Measurements from ENCODE around the gene TCF7. TPM values are rescaled to one million over a fixed set of nuclear protein-coding genes. Genes with fewer than 3 reads are reported as not detected.

The TCF7 gene
- total RNA-seq, 2 experiments from 2014 or later = 0.97 to 1.1 TPM

- Histone ChIP-seq H2AFZ (ENCODE audit: low read length) (no peak overlapping the region), H3K4me2 (ENCODE audit: low read length) (no peak overlapping the region), H3K4me1 (ENCODE audit: insufficient read depth, low read length, poor library complexity, severe bottlenecking) (peaks cover 15% of the 10 kb centered on the region), H3K79me2 (ENCODE audit: insufficient read depth, low read depth, low read length) (no peaks in the 10 kb centered on the region), H3K9me3 (ENCODE audit: low read length) (no peaks in the 10 kb centered on the region), H4K20me1 (ENCODE audit: insufficient read depth, low read length) (no peaks in the 10 kb centered on the region), H3K27ac (ENCODE audit: low read depth, low read length, poor library complexity, severe bottlenecking) (no peak overlapping the region), H3K9me2 (ENCODE audit: insufficient read depth, low read length) (no peaks in the 10 kb centered on the region), H3K4me3 (ENCODE audit: low read depth, low read length, poor library complexity, severe bottlenecking) (no peak overlapping the region), H3K36me3 (ENCODE audit: insufficient read depth, low read length) (peaks cover 41% of the 10 kb centered on the region)
- no peak for DNase-seq (ENCODE audit: low spot score)
- ChIA-PET CTCF (ENCODE audit: unreplicated experiment) (interaction anchor here (1.3 to 4.2 kb wide), 3 partner anchors 28 to 99 kb away, joined by 3 to 18 read pairs (median 4); no protein-coding TSS in a partner anchor), POLR2A (no interaction called here)
- TF ChIP-seq, protein P1, sequence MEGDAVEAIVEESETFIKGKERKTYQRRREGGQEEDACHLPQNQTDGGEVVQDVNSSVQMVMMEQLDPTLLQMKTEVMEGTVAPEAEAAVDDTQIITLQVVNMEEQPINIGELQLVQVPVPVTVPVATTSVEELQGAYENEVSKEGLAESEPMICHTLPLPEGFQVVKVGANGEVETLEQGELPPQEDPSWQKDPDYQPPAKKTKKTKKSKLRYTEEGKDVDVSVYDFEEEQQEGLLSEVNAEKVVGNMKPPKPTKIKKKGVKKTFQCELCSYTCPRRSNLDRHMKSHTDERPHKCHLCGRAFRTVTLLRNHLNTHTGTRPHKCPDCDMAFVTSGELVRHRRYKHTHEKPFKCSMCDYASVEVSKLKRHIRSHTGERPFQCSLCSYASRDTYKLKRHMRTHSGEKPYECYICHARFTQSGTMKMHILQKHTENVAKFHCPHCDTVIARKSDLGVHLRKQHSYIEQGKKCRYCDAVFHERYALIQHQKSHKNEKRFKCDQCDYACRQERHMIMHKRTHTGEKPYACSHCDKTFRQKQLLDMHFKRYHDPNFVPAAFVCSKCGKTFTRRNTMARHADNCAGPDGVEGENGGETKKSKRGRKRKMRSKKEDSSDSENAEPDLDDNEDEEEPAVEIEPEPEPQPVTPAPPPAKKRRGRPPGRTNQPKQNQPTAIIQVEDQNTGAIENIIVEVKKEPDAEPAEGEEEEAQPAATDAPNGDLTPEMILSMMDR (conservative IDR thresholded peaks at IDR 0.05; ENCODE audit: low read length) = no peak
- no peak for TF ChIP-seq EZH2phosphoT487 (IDR thresholded peaks at IDR 0.05; ENCODE audit: borderline replicate concordance, low read depth, low read length)
- intact Hi-C loops (cut with micrococcal nuclease; ENCODE audit: unreplicated experiment) = no loop called here
- BruUV-seq (replicated peaks) = no TSS peak
Measured at GRCh38 chr5:134139377-134139851, 24.9 kb downstream of the TCF7 start.

- Histone ChIP-seq H3K36me3 (ENCODE audit: insufficient read depth, low read length) (peaks cover 44% of the 10 kb centered on the region), H4K20me1 (ENCODE audit: insufficient read depth, low read length) (no peaks in the 10 kb centered on the region), H3K79me2 (ENCODE audit: insufficient read depth, low read depth, low read length) (no peaks in the 10 kb centered on the region), H3K4me3 (ENCODE audit: low read depth, low read length, poor library complexity, severe bottlenecking) (no peak overlapping the region), H3K4me1 (ENCODE audit: insufficient read depth, low read length, poor library complexity, severe bottlenecking) (peaks cover 15% of the 10 kb centered on the region), H3K9me2 (ENCODE audit: insufficient read depth, low read length) (no peaks in the 10 kb centered on the region), H3K4me2 (ENCODE audit: low read length) (no peak overlapping the region), H3K9me3 (ENCODE audit: low read length) (no peaks in the 10 kb centered on the region), H3K27ac (ENCODE audit: low read depth, low read length, poor library complexity, severe bottlenecking) (no peak overlapping the region), H2AFZ (ENCODE audit: low read length) (no peak overlapping the region)
- CTCF ChIA-PET (ENCODE audit: unreplicated experiment) = interaction anchor here (0.7 to 4.2 kb wide), 4 partner anchors 13 to 99 kb away, joined by 3 to 18 read pairs (median 4); no protein-coding TSS in a partner anchor
- TF ChIP-seq EZH2phosphoT487 (IDR thresholded peaks at IDR 0.05; ENCODE audit: borderline replicate concordance, low read depth, low read length) = no peak
- TF ChIP-seq, protein P1 (conservative IDR thresholded peaks at IDR 0.05; ENCODE audit: low read length) = no peak
- POLR2A ChIA-PET = no interaction called here
- DNase-seq (ENCODE audit: low spot score) = no peak
- BruUV-seq (replicated peaks) = no TSS peak
- intact Hi-C loops (cut with micrococcal nuclease; ENCODE audit: unreplicated experiment) = loop anchor here (1.0 to 2.0 kb wide), 2 partner anchors 37 to 101 kb away; no protein-coding TSS in a partner anchor
Measured at GRCh38 chr5:134139891-134140469, 25.5 kb downstream of the TCF7 start.

Data from OCI-LY7 (cell line).